ENCODE data around the gene GRAP2. TPM values are rescaled to one million over a fixed set of nuclear protein-coding genes. Genes with fewer than 3 reads are reported as not detected.
"Not testable (repeated sequence)": the region's sequence is repeated elsewhere in the genome, so short reads cannot be mapped to it uniquely, and the experiment has no call there.

The GRAP2 gene
- total RNA-seq, 1 experiment from 2014 or later: 0.42 TPM

DNA sequence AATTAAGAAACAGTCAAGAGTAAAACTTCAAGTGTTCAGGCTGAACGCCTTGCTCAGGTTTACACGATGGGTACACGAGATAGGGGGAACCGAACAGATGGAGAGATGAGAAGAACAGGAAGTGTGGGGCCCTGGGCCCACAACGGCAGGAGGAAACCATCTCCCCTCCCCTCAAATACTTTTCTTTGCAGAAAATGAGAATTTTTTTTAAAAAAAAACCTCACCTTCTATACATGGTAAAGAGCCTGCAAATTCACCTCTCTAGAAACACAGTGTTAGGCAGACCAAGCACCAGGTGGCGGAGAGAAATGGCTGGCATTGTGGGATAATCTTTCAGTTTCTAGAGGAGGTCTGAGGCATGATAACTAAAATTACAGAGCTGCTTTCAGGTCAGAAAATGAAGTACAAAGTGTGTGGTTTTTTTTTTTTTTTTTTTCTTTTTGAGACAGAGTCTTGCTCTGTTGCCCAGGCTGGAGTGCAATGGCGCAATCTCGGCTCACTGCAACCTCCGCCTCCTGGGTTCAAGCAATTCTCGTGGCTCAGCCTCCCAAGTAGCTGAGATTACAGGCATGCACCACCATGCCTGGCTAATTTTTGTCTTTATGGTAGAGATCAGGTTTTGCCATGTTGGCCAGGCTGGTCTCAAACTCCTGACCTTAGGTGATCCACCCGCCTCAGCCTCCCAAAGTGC lies 50.9 kb downstream of the GRAP2 start:
- intact Hi-C loops (cut with micrococcal nuclease); ATAC-seq; H3K36me3 ChIP-seq (ENCODE audit: control insufficient read depth in 1 of 2, insufficient read depth in 2 of 2, low read length in 2 of 2); DNase-seq (ENCODE audit: low read depth, low spot score); H2AFZ ChIP-seq (ENCODE audit: low read depth, low read length, poor library complexity, severe bottlenecking); RAD21 ChIA-PET (ENCODE audit: low non-redundant PET in 1 of 2, low total read pairs in 2 of 2, uncharacterized antibody in 2 of 2, unreplicated experiment in 2 of 2); BruUV-seq (replicated peaks); H3K9me3 ChIP-seq (ENCODE audit: control insufficient read depth in 1 of 2, insufficient read depth in 1 of 2, low read depth in 1 of 2, low read length in 2 of 2); H4K20me1 ChIP-seq (ENCODE audit: insufficient read depth); H3K4me3 ChIP-seq (replicated peaks in 1 of 2; ENCODE audit: low read depth in 1 of 2, low read length in 2 of 2); H3K79me2 ChIP-seq (ENCODE audit: insufficient read depth, low read length); H3K27ac ChIP-seq (ENCODE audit: low read depth, low read length); H3K4me2 ChIP-seq (ENCODE audit: low read length); POLR2A ChIA-PET; H3K9ac ChIP-seq (ENCODE audit: low read length); CTCF ChIA-PET; H3K27me3 ChIP-seq (ENCODE audit: insufficient read depth, low read length); H3K9me2 ChIP-seq (ENCODE audit: insufficient read depth): not testable (repeated sequence)
- peaks cover 11 to 12% of the 10 kb centered on the region in 2 experiments; a peak in 3 of 4 replicates for H3K4me1 ChIP-seq (ENCODE audit: control insufficient read depth in 1 of 2, insufficient read depth in 2 of 2, low read length in 2 of 2)

- intact Hi-C loops (cut with micrococcal nuclease): no loop called here
- no peak overlapping the region for H3K27ac ChIP-seq (ENCODE audit: low read depth, low read length)
- ATAC-seq (no peak), DNase-seq (ENCODE audit: low read depth, low spot score) (no peak)
- no peak overlapping the region for H3K4me2 ChIP-seq (ENCODE audit: low read length)
- no peaks in the 10 kb centered on the region for H3K9me2 ChIP-seq (ENCODE audit: insufficient read depth)
- H3K27me3 ChIP-seq (ENCODE audit: insufficient read depth, low read length): no peaks in the 10 kb centered on the region
- H3K79me2 ChIP-seq (ENCODE audit: insufficient read depth, low read length): no peaks in the 10 kb centered on the region
- RAD21 ChIA-PET (ENCODE audit: low non-redundant PET in 1 of 2, low total read pairs in 2 of 2, uncharacterized antibody in 2 of 2, unreplicated experiment in 2 of 2): no interaction called here
- no peaks in the 10 kb centered on the region for H3K36me3 ChIP-seq (ENCODE audit: control insufficient read depth in 1 of 2, insufficient read depth in 2 of 2, low read length in 2 of 2)
- no peak overlapping the region for H3K9ac ChIP-seq (ENCODE audit: low read length)
- peaks cover 9 to 11% of the 10 kb centered on the region in 2 experiments; a peak in 3 of 4 replicates for H3K4me1 ChIP-seq (ENCODE audit: control insufficient read depth in 1 of 2, insufficient read depth in 2 of 2, low read length in 2 of 2)
- CTCF ChIA-PET: no interaction called here
- H2AFZ ChIP-seq (ENCODE audit: low read depth, low read length, poor library complexity, severe bottlenecking): no peak overlapping the region
- no peaks in the 10 kb centered on the region for H4K20me1 ChIP-seq (ENCODE audit: insufficient read depth)
- H3K9me3 ChIP-seq (ENCODE audit: control insufficient read depth in 1 of 2, insufficient read depth in 1 of 2, low read depth in 1 of 2, low read length in 2 of 2): no peaks in the 10 kb centered on the region
- H3K4me3 ChIP-seq (replicated peaks in 1 of 2; ENCODE audit: low read depth in 1 of 2, low read length in 2 of 2): no peak overlapping the region
- no TSS peak for BruUV-seq (replicated peaks)
- TF ChIP-seq SP1 (IDR thresholded peaks at IDR 0.05; ENCODE audit: low read depth): no peak
- no peak for TF ChIP-seq ELF1 (IDR thresholded peaks at IDR 0.05; ENCODE audit: borderline replicate concordance, low read depth)
- no peak for TF ChIP-seq ZFX (IDR thresholded peaks at IDR 0.05)
- TF ChIP-seq CBX3 (IDR thresholded peaks at IDR 0.05; ENCODE audit: low read depth): no peak
- TF ChIP-seq SIN3A (IDR thresholded peaks at IDR 0.05; ENCODE audit: low read depth): no peak
- no peak for TF ChIP-seq ZBTB33 (IDR thresholded peaks at IDR 0.05; ENCODE audit: extremely low read depth, insufficient replicate concordance, low read length)
- TF ChIP-seq MAX (IDR thresholded peaks at IDR 0.05): no peak
- TF ChIP-seq RAD21 (IDR thresholded peaks at IDR 0.05; ENCODE audit: low read depth): no peak
- TF ChIP-seq ZNF274 (IDR thresholded peaks at IDR 0.05; ENCODE audit: low read depth, low read length): no peak
- no peak for TF ChIP-seq TCF7L2 (IDR thresholded peaks at IDR 0.05; ENCODE audit: borderline replicate concordance, extremely low read depth, insufficient read depth, insufficient read length)
- TF ChIP-seq EZH2 (IDR thresholded peaks at IDR 0.05): no peak
- no peak for TF ChIP-seq SRF (IDR thresholded peaks at IDR 0.05; ENCODE audit: low read depth)
- TF ChIP-seq YY1 (IDR thresholded peaks at IDR 0.05; ENCODE audit: extremely low read depth, insufficient replicate concordance, low read depth, low read length): no peak
- no peak for TF ChIP-seq FOSL1 (IDR thresholded peaks at IDR 0.05; ENCODE audit: low read depth)
- no peak for TF ChIP-seq EGR1 (IDR thresholded peaks at IDR 0.05; ENCODE audit: low read depth)
- TF ChIP-seq ATF3 (IDR thresholded peaks at IDR 0.05): no peak
- no peak for TF ChIP-seq JUND (IDR thresholded peaks at IDR 0.05)
- TF ChIP-seq, protein P1, sequence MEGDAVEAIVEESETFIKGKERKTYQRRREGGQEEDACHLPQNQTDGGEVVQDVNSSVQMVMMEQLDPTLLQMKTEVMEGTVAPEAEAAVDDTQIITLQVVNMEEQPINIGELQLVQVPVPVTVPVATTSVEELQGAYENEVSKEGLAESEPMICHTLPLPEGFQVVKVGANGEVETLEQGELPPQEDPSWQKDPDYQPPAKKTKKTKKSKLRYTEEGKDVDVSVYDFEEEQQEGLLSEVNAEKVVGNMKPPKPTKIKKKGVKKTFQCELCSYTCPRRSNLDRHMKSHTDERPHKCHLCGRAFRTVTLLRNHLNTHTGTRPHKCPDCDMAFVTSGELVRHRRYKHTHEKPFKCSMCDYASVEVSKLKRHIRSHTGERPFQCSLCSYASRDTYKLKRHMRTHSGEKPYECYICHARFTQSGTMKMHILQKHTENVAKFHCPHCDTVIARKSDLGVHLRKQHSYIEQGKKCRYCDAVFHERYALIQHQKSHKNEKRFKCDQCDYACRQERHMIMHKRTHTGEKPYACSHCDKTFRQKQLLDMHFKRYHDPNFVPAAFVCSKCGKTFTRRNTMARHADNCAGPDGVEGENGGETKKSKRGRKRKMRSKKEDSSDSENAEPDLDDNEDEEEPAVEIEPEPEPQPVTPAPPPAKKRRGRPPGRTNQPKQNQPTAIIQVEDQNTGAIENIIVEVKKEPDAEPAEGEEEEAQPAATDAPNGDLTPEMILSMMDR (IDR thresholded peaks at IDR 0.05 in 2 of 3, conservative IDR thresholded peaks at IDR 0.05 in 1 of 3; ENCODE audit: borderline replicate concordance in 1 of 3, insufficient read depth in 1 of 3, low read depth in 2 of 3, low read length in 2 of 3): no peak
- POLR2A ChIA-PET: no interaction called here
These were observed 51.5 kb downstream of the GRAP2 start for GRCh38 chr22:39952347-39952746.
